ENCODE results near the gene DUSP15.
"Not testable (repeated sequence)": the region's sequence is repeated elsewhere in the genome, so short reads cannot be mapped to it uniquely, and the experiment has no call there.

Gene DUSP15

GRCh38 chr20:31815408-31816188 is 54.7 kb downstream of the DUSP15 start:
- Histone ChIP-seq H3K4me1 (ENCODE audit: control insufficient read depth, low read length) (no peaks in the 10 kb centered on the region), H3K27ac (ENCODE audit: low read depth, low read length) (no peak overlapping the region), H3F3A (ENCODE audit: control insufficient read depth, insufficient read depth) (no peaks in the 10 kb centered on the region), H3K36me3 (ENCODE audit: control insufficient read depth, low read length) (no peaks in the 10 kb centered on the region), H3K79me2 (ENCODE audit: control insufficient read depth, low read length) (no peaks in the 10 kb centered on the region), H3K9me3 (ENCODE audit: control insufficient read depth, insufficient read depth, low read length) (no peaks in the 10 kb centered on the region), H3K9me2 (replicated peaks; ENCODE audit: control insufficient read depth, low read length) (no peaks in the 10 kb centered on the region), H3K27me3 (ENCODE audit: control insufficient read depth, low read length) (no peaks in the 10 kb centered on the region), H3K4me3 (ENCODE audit: low read length) (no peak overlapping the region), H3K4me2 (ENCODE audit: low read length) (no peak overlapping the region), H4K20me1 (ENCODE audit: control insufficient read depth, insufficient read depth, low read depth, low read length) (no peaks in the 10 kb centered on the region)
- no peak for TF ChIP-seq CTCF (IDR thresholded peaks at IDR 0.05; ENCODE audit: low read depth, low read length, poor library complexity, severe bottlenecking)

GRCh38 chr20:31814142-31814541 is 56.2 kb downstream of the DUSP15 start:
- H3K4me1 ChIP-seq (ENCODE audit: control insufficient read depth, low read length); H3K4me2 ChIP-seq (ENCODE audit: low read length); H4K20me1 ChIP-seq (ENCODE audit: control insufficient read depth, insufficient read depth, low read depth, low read length); H3K79me2 ChIP-seq (ENCODE audit: control insufficient read depth, low read length); H3K9me2 ChIP-seq (replicated peaks; ENCODE audit: control insufficient read depth, low read length); H3K36me3 ChIP-seq (ENCODE audit: control insufficient read depth, low read length); H3K27ac ChIP-seq (ENCODE audit: low read depth, low read length); H3K4me3 ChIP-seq (ENCODE audit: low read length); H3K9me3 ChIP-seq (ENCODE audit: control insufficient read depth, insufficient read depth, low read length); H3F3A ChIP-seq (ENCODE audit: control insufficient read depth, insufficient read depth); H3K27me3 ChIP-seq (ENCODE audit: control insufficient read depth, low read length): not testable (repeated sequence)

GRCh38 chr20:31813611-31814010 is 56.7 kb downstream of the DUSP15 start:
- Histone ChIP-seq H3K27me3 (ENCODE audit: control insufficient read depth, low read length) (no peaks in the 10 kb centered on the region), H3K4me3 (ENCODE audit: low read length) (no peak overlapping the region), H3K79me2 (ENCODE audit: control insufficient read depth, low read length) (no peaks in the 10 kb centered on the region), H3K36me3 (ENCODE audit: control insufficient read depth, low read length) (no peaks in the 10 kb centered on the region), H3K4me2 (ENCODE audit: low read length) (no peak overlapping the region), H3K9me2 (replicated peaks; ENCODE audit: control insufficient read depth, low read length) (no peaks in the 10 kb centered on the region), H3F3A (ENCODE audit: control insufficient read depth, insufficient read depth) (peaks cover 8% of the 10 kb centered on the region; the same call in 1 of the 2 replicates), H4K20me1 (ENCODE audit: control insufficient read depth, insufficient read depth, low read depth, low read length) (no peaks in the 10 kb centered on the region), H3K4me1 (ENCODE audit: control insufficient read depth, low read length) (no peaks in the 10 kb centered on the region), H3K9me3 (ENCODE audit: control insufficient read depth, insufficient read depth, low read length) (no peaks in the 10 kb centered on the region), H3K27ac (ENCODE audit: low read depth, low read length) (no peak overlapping the region)
- TF ChIP-seq CTCF (IDR thresholded peaks at IDR 0.05; ENCODE audit: low read depth, low read length, poor library complexity, severe bottlenecking) (no peak), EZH2phosphoT487 (IDR thresholded peaks at IDR 0.05; ENCODE audit: borderline replicate concordance, low read length) (no peak)

- no peak overlapping the region for H3K4me3 ChIP-seq (ENCODE audit: low read length)
- H3K36me3 ChIP-seq (ENCODE audit: control insufficient read depth, low read length) = no peaks in the 10 kb centered on the region
- H3K79me2 ChIP-seq (ENCODE audit: control insufficient read depth, low read length) = no peaks in the 10 kb centered on the region
- no peaks in the 10 kb centered on the region for H3K27me3 ChIP-seq (ENCODE audit: control insufficient read depth, low read length)
- TF ChIP-seq EZH2phosphoT487 (IDR thresholded peaks at IDR 0.05; ENCODE audit: borderline replicate concordance, low read length) (no peak), CTCF (IDR thresholded peaks at IDR 0.05; ENCODE audit: low read depth, low read length, poor library complexity, severe bottlenecking) (no peak)
- peaks cover 8% of the 10 kb centered on the region; the same call in 1 of the 2 replicates for H3F3A ChIP-seq (ENCODE audit: control insufficient read depth, insufficient read depth)
- no peaks in the 10 kb centered on the region for H3K9me2 ChIP-seq (replicated peaks; ENCODE audit: control insufficient read depth, low read length)
- H3K4me2 ChIP-seq (ENCODE audit: low read length) = no peak overlapping the region
- no peak overlapping the region for H3K27ac ChIP-seq (ENCODE audit: low read depth, low read length)
- H3K9me3 ChIP-seq (ENCODE audit: control insufficient read depth, insufficient read depth, low read length) = no peaks in the 10 kb centered on the region
- no peaks in the 10 kb centered on the region for H3K4me1 ChIP-seq (ENCODE audit: control insufficient read depth, low read length)
- H4K20me1 ChIP-seq (ENCODE audit: control insufficient read depth, insufficient read depth, low read depth, low read length) = no peaks in the 10 kb centered on the region
These were observed 58.3 kb downstream of the DUSP15 start for GRCh38 chr20:31811796-31812728.

Measured in DOHH2 (cell line).